ENCODE measurements around the gene NELL1.

NELL1 gene

GRCh38 chr11:20912922-20913512, 243.6 kb downstream of the NELL1 start:
- TF ChIP-seq LEF1 (IDR thresholded peaks at IDR 0.05; ENCODE audit: borderline replicate concordance) (no peak), BHLHE40 (IDR thresholded peaks at IDR 0.05; ENCODE audit: borderline replicate concordance) (no peak), ARNT (IDR thresholded peaks at IDR 0.05) (no peak), L3MBTL2 (conservative IDR thresholded peaks at IDR 0.05) (no peak)
- POLR2A ChIA-PET = no interaction called here
- CTCF ChIA-PET = no interaction called here
- no peak for DNase-seq (ENCODE audit: extremely low spot score)

DNA sequence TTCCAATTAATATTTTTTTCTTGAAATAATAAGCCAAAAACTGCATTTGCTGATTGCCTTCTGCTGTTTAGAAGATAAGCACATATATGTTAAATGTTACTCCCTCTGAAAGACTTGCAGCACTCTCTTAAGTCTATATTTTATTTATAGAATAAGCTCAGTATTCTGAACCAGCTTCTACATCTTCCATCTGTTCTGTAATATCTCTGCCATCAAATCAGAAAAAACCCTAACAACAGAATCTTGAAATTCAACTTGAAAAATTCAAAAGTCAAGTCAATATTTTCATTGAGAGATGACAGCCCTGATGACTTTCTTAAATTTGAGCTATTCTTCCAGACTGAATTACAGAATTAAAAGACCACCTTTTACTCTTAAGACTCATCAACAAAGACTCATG, 247.9 kb downstream of the NELL1 start:
- CTCF ChIA-PET = no interaction called here
- DNase-seq (ENCODE audit: extremely low spot score) = no peak
- POLR2A ChIA-PET = no interaction called here
- TF ChIP-seq ARNT (IDR thresholded peaks at IDR 0.05) (no peak), HDGF (IDR thresholded peaks at IDR 0.05; ENCODE audit: borderline replicate concordance) (no peak), LEF1 (IDR thresholded peaks at IDR 0.05; ENCODE audit: borderline replicate concordance) (no peak), NFRKB (IDR thresholded peaks at IDR 0.05) (no peak), FOXA1 (IDR thresholded peaks at IDR 0.05) (no peak), ZNF384 (IDR thresholded peaks at IDR 0.05) (no peak), SUZ12 (IDR thresholded peaks at IDR 0.05) (no peak), FOXK2 (IDR thresholded peaks at IDR 0.05) (no peak), L3MBTL2 (conservative IDR thresholded peaks at IDR 0.05) (no peak), BHLHE40 (IDR thresholded peaks at IDR 0.05; ENCODE audit: borderline replicate concordance) (no peak), ELF4 (IDR thresholded peaks at IDR 0.05) (no peak), TARDBP (IDR thresholded peaks at IDR 0.05) (no peak), SP1 (IDR thresholded peaks at IDR 0.05) (no peak), FOXM1 (IDR thresholded peaks at IDR 0.05; ENCODE audit: borderline replicate concordance) (no peak), CTBP1 (IDR thresholded peaks at IDR 0.05; ENCODE audit: borderline replicate concordance) (no peak)
- TF ChIP-seq, protein P1, sequence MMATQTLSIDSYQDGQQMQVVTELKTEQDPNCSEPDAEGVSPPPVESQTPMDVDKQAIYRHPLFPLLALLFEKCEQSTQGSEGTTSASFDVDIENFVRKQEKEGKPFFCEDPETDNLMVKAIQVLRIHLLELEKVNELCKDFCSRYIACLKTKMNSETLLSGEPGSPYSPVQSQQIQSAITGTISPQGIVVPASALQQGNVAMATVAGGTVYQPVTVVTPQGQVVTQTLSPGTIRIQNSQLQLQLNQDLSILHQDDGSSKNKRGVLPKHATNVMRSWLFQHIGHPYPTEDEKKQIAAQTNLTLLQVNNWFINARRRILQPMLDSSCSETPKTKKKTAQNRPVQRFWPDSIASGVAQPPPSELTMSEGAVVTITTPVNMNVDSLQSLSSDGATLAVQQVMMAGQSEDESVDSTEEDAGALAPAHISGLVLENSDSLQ (IDR thresholded peaks at IDR 0.05) = no peak

- TF ChIP-seq CTBP1 (IDR thresholded peaks at IDR 0.05; ENCODE audit: borderline replicate concordance) (no peak), BHLHE40 (IDR thresholded peaks at IDR 0.05; ENCODE audit: borderline replicate concordance) (no peak), NFRKB (IDR thresholded peaks at IDR 0.05) (no peak), FOXK2 (IDR thresholded peaks at IDR 0.05) (no peak), ZNF384 (IDR thresholded peaks at IDR 0.05) (no peak), ELF4 (IDR thresholded peaks at IDR 0.05) (no peak), SUZ12 (IDR thresholded peaks at IDR 0.05) (no peak), FOXA1 (IDR thresholded peaks at IDR 0.05) (no peak), SP1 (IDR thresholded peaks at IDR 0.05) (no peak), TARDBP (IDR thresholded peaks at IDR 0.05) (no peak), LEF1 (IDR thresholded peaks at IDR 0.05; ENCODE audit: borderline replicate concordance) (no peak), ARNT (IDR thresholded peaks at IDR 0.05) (no peak), L3MBTL2 (conservative IDR thresholded peaks at IDR 0.05) (no peak), HDGF (IDR thresholded peaks at IDR 0.05; ENCODE audit: borderline replicate concordance) (no peak), FOXM1 (IDR thresholded peaks at IDR 0.05; ENCODE audit: borderline replicate concordance) (no peak)
- TF ChIP-seq, protein P1 (IDR thresholded peaks at IDR 0.05) = no peak
- ChIA-PET POLR2A (no interaction called here), CTCF (no interaction called here)
- no peak for DNase-seq (ENCODE audit: extremely low spot score)
Measured at GRCh38 chr11:20926799-20927540, 257.6 kb downstream of the NELL1 start.

DNA sequence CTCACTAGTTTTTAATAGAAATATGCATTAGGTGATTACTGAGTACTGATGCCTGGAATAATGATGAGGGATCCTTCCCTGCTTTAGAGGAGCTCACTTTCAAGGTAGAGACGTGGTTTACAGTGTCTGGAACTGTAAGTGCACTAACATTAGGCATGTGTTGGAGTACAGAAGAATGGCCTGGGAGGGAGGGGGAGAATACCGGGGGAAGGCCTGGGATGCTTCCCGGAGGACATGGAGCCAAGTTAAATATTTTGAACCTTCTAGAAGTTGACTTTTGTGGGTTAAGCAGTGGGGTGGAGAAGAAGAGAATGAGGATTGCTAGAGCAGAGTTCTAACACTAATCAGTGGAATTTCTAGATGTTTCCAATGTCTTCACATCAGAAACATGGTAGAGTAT, 261.6 kb downstream of the NELL1 start:
- DNase-seq (ENCODE audit: extremely low spot score) = no peak
- TF ChIP-seq ZNF384 (IDR thresholded peaks at IDR 0.05) = no peak
- TF ChIP-seq LEF1 (IDR thresholded peaks at IDR 0.05; ENCODE audit: borderline replicate concordance) = no peak
- no peak for TF ChIP-seq NFRKB (IDR thresholded peaks at IDR 0.05)
- no peak for TF ChIP-seq ELF4 (IDR thresholded peaks at IDR 0.05)
- TF ChIP-seq, protein P1 (IDR thresholded peaks at IDR 0.05) = no peak
- TF ChIP-seq FOXM1 (IDR thresholded peaks at IDR 0.05; ENCODE audit: borderline replicate concordance) = no peak
- TF ChIP-seq SP1 (IDR thresholded peaks at IDR 0.05) = no peak
- TF ChIP-seq TARDBP (IDR thresholded peaks at IDR 0.05) = no peak
- TF ChIP-seq FOXA1 (IDR thresholded peaks at IDR 0.05) = no peak
- no peak for TF ChIP-seq SUZ12 (IDR thresholded peaks at IDR 0.05)
- no peak for TF ChIP-seq ARNT (IDR thresholded peaks at IDR 0.05)
- TF ChIP-seq L3MBTL2 (conservative IDR thresholded peaks at IDR 0.05) = no peak
- TF ChIP-seq BHLHE40 (IDR thresholded peaks at IDR 0.05; ENCODE audit: borderline replicate concordance) = no peak
- no peak for TF ChIP-seq HDGF (IDR thresholded peaks at IDR 0.05; ENCODE audit: borderline replicate concordance)
- no peak for TF ChIP-seq CTBP1 (IDR thresholded peaks at IDR 0.05; ENCODE audit: borderline replicate concordance)
- POLR2A ChIA-PET = no interaction called here
- CTCF ChIA-PET = no interaction called here

DNA sequence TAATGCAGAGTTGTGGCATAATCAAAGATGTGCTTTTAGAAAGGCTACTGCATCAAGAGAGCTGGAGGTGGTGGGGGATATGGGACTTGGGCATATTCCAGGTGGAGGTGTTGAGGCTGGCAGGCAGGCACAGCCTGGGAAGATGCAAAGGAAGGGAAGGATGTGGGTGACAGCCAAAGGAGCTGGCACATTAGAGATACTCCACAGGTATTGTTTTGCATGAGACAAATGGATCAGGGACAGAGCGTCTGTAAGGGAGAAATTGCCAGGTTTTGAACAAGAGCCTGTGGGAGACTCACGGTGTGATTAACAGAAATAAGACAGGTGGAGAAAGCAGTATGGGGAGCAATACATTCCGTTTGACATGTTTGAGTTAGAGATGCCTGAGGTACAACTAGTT, 263.7 kb downstream of the NELL1 start:
- ChIA-PET CTCF (no interaction called here), POLR2A (no interaction called here)
- TF ChIP-seq CTBP1 (IDR thresholded peaks at IDR 0.05; ENCODE audit: borderline replicate concordance) (no peak), SP1 (IDR thresholded peaks at IDR 0.05) (no peak), LEF1 (IDR thresholded peaks at IDR 0.05; ENCODE audit: borderline replicate concordance) (no peak), TARDBP (IDR thresholded peaks at IDR 0.05) (no peak), FOXK2 (IDR thresholded peaks at IDR 0.05) (no peak), SUZ12 (IDR thresholded peaks at IDR 0.05) (no peak), ARNT (IDR thresholded peaks at IDR 0.05) (no peak), HDGF (IDR thresholded peaks at IDR 0.05; ENCODE audit: borderline replicate concordance) (no peak), NFRKB (IDR thresholded peaks at IDR 0.05) (no peak), FOXM1 (IDR thresholded peaks at IDR 0.05; ENCODE audit: borderline replicate concordance) (no peak), ELF4 (IDR thresholded peaks at IDR 0.05) (no peak), BHLHE40 (IDR thresholded peaks at IDR 0.05; ENCODE audit: borderline replicate concordance) (no peak), L3MBTL2 (conservative IDR thresholded peaks at IDR 0.05) (no peak), FOXA1 (IDR thresholded peaks at IDR 0.05) (no peak)
- TF ChIP-seq, protein P1 (IDR thresholded peaks at IDR 0.05) = no peak
- DNase-seq (ENCODE audit: extremely low spot score) = no peak

Data from HEK293T (cell line).